ENCODE data around the gene NGLY1.

Gene NGLY1

GRCh38 chr3:25683882-25684281 is 99.4 kb downstream of the NGLY1 start:
- H3K36me3 ChIP-seq (ENCODE audit: control insufficient read depth, insufficient read depth, low read length): no peaks in the 10 kb centered on the region
- WGBS, 2 experiments (ENCODE audit: insufficient coverage in 2 of 2): no CpG with 5 or more reads among the region's 2 CpGs
- H3K4me3 ChIP-seq (ENCODE audit: extremely low read depth, insufficient read depth, low read length, poor library complexity, severe bottlenecking): no peak overlapping the region
- no peaks in the 10 kb centered on the region for H3K9me3 ChIP-seq (ENCODE audit: control insufficient read depth, low read length)
- H3K27ac ChIP-seq (ENCODE audit: low read depth, low read length, severe bottlenecking): no peak overlapping the region
- H3K4me1 ChIP-seq (ENCODE audit: control insufficient read depth, insufficient read depth, low read length, poor library complexity, severe bottlenecking): no peaks in the 10 kb centered on the region

- WGBS, 2 experiments (ENCODE audit: insufficient coverage in 2 of 2): no CpG with 5 or more reads among the region's 1 CpG
- Histone ChIP-seq H3K4me1 (ENCODE audit: control insufficient read depth, insufficient read depth, low read length, poor library complexity, severe bottlenecking) (no peaks in the 10 kb centered on the region), H3K27ac (ENCODE audit: low read depth, low read length, severe bottlenecking) (no peak overlapping the region), H3K4me3 (ENCODE audit: extremely low read depth, insufficient read depth, low read length, poor library complexity, severe bottlenecking) (no peak overlapping the region), H3K9me3 (ENCODE audit: control insufficient read depth, low read length) (no peaks in the 10 kb centered on the region), H3K36me3 (ENCODE audit: control insufficient read depth, insufficient read depth, low read length) (no peaks in the 10 kb centered on the region)
These were observed 99.8 kb downstream of the NGLY1 start for GRCh38 chr3:25683410-25683809.

- Histone ChIP-seq H3K4me1 (ENCODE audit: control insufficient read depth, insufficient read depth, low read length, poor library complexity, severe bottlenecking) (no peaks in the 10 kb centered on the region), H3K36me3 (ENCODE audit: control insufficient read depth, insufficient read depth, low read length) (no peaks in the 10 kb centered on the region), H3K27ac (ENCODE audit: low read depth, low read length, severe bottlenecking) (no peak overlapping the region), H3K4me3 (ENCODE audit: extremely low read depth, insufficient read depth, low read length, poor library complexity, severe bottlenecking) (no peak overlapping the region), H3K9me3 (ENCODE audit: control insufficient read depth, low read length) (no peaks in the 10 kb centered on the region)
- WGBS, 2 experiments (ENCODE audit: insufficient coverage in 2 of 2): 86 to 100% methylated on average over 1 to 2 of the region's 6 CpGs
These were observed 103.5 kb downstream of the NGLY1 start for GRCh38 chr3:25679642-25680302.

GRCh38 chr3:25679166-25679565 is 104.1 kb downstream of the NGLY1 start:
- Histone ChIP-seq H3K4me1 (ENCODE audit: control insufficient read depth, insufficient read depth, low read length, poor library complexity, severe bottlenecking) (no peaks in the 10 kb centered on the region), H3K36me3 (ENCODE audit: control insufficient read depth, insufficient read depth, low read length) (no peaks in the 10 kb centered on the region), H3K4me3 (ENCODE audit: extremely low read depth, insufficient read depth, low read length, poor library complexity, severe bottlenecking) (no peak overlapping the region), H3K9me3 (ENCODE audit: control insufficient read depth, low read length) (peaks cover 2% of the 10 kb centered on the region), H3K27ac (ENCODE audit: low read depth, low read length, severe bottlenecking) (no peak overlapping the region)
- WGBS, 2 experiments (ENCODE audit: insufficient coverage in 2 of 2): no CpG with 5 or more reads among the region's 2 CpGs

GRCh38 chr3:25678581-25678980 is 104.7 kb downstream of the NGLY1 start:
- peaks cover 6% of the 10 kb centered on the region for H3K9me3 ChIP-seq (ENCODE audit: control insufficient read depth, low read length)
- no peak overlapping the region for H3K4me3 ChIP-seq (ENCODE audit: extremely low read depth, insufficient read depth, low read length, poor library complexity, severe bottlenecking)
- H3K4me1 ChIP-seq (ENCODE audit: control insufficient read depth, insufficient read depth, low read length, poor library complexity, severe bottlenecking): no peaks in the 10 kb centered on the region
- H3K36me3 ChIP-seq (ENCODE audit: control insufficient read depth, insufficient read depth, low read length): no peaks in the 10 kb centered on the region
- no peak overlapping the region for H3K27ac ChIP-seq (ENCODE audit: low read depth, low read length, severe bottlenecking)

- Histone ChIP-seq H3K27ac (ENCODE audit: low read depth, low read length, severe bottlenecking) (no peak overlapping the region), H3K4me1 (ENCODE audit: control insufficient read depth, insufficient read depth, low read length, poor library complexity, severe bottlenecking) (no peaks in the 10 kb centered on the region), H3K36me3 (ENCODE audit: control insufficient read depth, insufficient read depth, low read length) (no peaks in the 10 kb centered on the region), H3K9me3 (ENCODE audit: control insufficient read depth, low read length) (peaks cover 11% of the 10 kb centered on the region), H3K4me3 (ENCODE audit: extremely low read depth, insufficient read depth, low read length, poor library complexity, severe bottlenecking) (no peak overlapping the region)
- 100% methylated on average over 1 of the region's 2 CpGs; no CpG with 5 or more reads in 1 of the 2 experiments for WGBS, 2 experiments (ENCODE audit: insufficient coverage in 2 of 2)
These were observed 106.1 kb downstream of the NGLY1 start for GRCh38 chr3:25677121-25677520.

- H3K4me1 ChIP-seq (ENCODE audit: control insufficient read depth, insufficient read depth, low read length, poor library complexity, severe bottlenecking): no peaks in the 10 kb centered on the region
- H3K36me3 ChIP-seq (ENCODE audit: control insufficient read depth, insufficient read depth, low read length): no peaks in the 10 kb centered on the region
- H3K27ac ChIP-seq (ENCODE audit: low read depth, low read length, severe bottlenecking): no peak overlapping the region
- WGBS, 2 experiments (ENCODE audit: insufficient coverage in 2 of 2): no CpG with 5 or more reads among the region's 2 CpGs
- no peak overlapping the region for H3K4me3 ChIP-seq (ENCODE audit: extremely low read depth, insufficient read depth, low read length, poor library complexity, severe bottlenecking)
- H3K9me3 ChIP-seq (ENCODE audit: control insufficient read depth, low read length): peaks cover 11% of the 10 kb centered on the region
These were observed 108.6 kb downstream of the NGLY1 start for GRCh38 chr3:25674670-25675069.

GRCh38 chr3:25673738-25674298 is 109.4 kb downstream of the NGLY1 start:
- H3K4me1 ChIP-seq (ENCODE audit: control insufficient read depth, insufficient read depth, low read length, poor library complexity, severe bottlenecking): no peaks in the 10 kb centered on the region
- H3K36me3 ChIP-seq (ENCODE audit: control insufficient read depth, insufficient read depth, low read length): no peaks in the 10 kb centered on the region
- 82 to 97% methylated on average over 7 to 8 of the region's 8 CpGs for WGBS, 2 experiments (ENCODE audit: insufficient coverage in 2 of 2)
- H3K9me3 ChIP-seq (ENCODE audit: control insufficient read depth, low read length): peaks cover 11% of the 10 kb centered on the region
- no peak overlapping the region for H3K27ac ChIP-seq (ENCODE audit: low read depth, low read length, severe bottlenecking)
- no peak overlapping the region for H3K4me3 ChIP-seq (ENCODE audit: extremely low read depth, insufficient read depth, low read length, poor library complexity, severe bottlenecking)
